ENCODE measurements around the gene EHMT1. TPM values are rescaled to one million over a fixed set of nuclear protein-coding genes. Genes with fewer than 3 reads are reported as not detected.
A peak's percentile ranks its signal among the peaks of the same experiment; 100 is the strongest.

Gene EHMT1
- polyA plus RNA-seq, 1 donor from 2014 or later, result 39.1 TPM

GRCh38 chr9:137781906-137782585 lies 163.2 kb downstream of the EHMT1 start:
- H3K4me3 Mint-ChIP-seq, result no peak overlapping the region
- H3K4me1 Mint-ChIP-seq, result peaks cover 0 to 2% (median 0%) of the 10 kb centered on the region in 3 donors
- H3K36me3 Mint-ChIP-seq, result peaks cover 7% of the 10 kb centered on the region
- no peaks in the 10 kb centered on the region for H3K27me3 Mint-ChIP-seq
- peak overlapping the region in 1 of 3 donors; percentile 67 for H3K27ac Mint-ChIP-seq
- H3K9me3 Mint-ChIP-seq, result no peaks in the 10 kb centered on the region

- H3K9me3 Mint-ChIP-seq, result no peaks in the 10 kb centered on the region
Measured at GRCh38 chr9:137783521-137783920, 164.7 kb downstream of the EHMT1 start.

GRCh38 chr9:137784046-137784445 lies 165.2 kb downstream of the EHMT1 start:
- Mint-ChIP-seq H3K4me3 (no peak overlapping the region), H3K36me3 (peaks cover 5% of the 10 kb centered on the region), H3K27ac (peak overlapping the region in 1 of 3 donors; percentile 64)

More at GRCh38 chr9:137783521-137783920, 164.7 kb downstream of the EHMT1 start:
- Mint-ChIP-seq H3K4me3 (no peak overlapping the region), H3K4me1 (peaks cover 0 to 3% (median 2%) of the 10 kb centered on the region in 3 donors), H3K27me3 (no peaks in the 10 kb centered on the region), H3K27ac (peak overlapping the region in 1 of 3 donors; percentile 67), H3K36me3 (peaks cover 7% of the 10 kb centered on the region)

GRCh38 chr9:137784641-137785513 lies 166.1 kb downstream of the EHMT1 start:
- Mint-ChIP-seq H3K36me3 (peaks cover 5% of the 10 kb centered on the region), H3K9me3 (no peaks in the 10 kb centered on the region), H3K4me1 (peaks cover 0 to 9% (median 2%) of the 10 kb centered on the region in 3 donors), H3K4me3 (no peak overlapping the region), H3K27ac (peak overlapping the region in 1 of 3 donors; percentile 64), H3K27me3 (no peaks in the 10 kb centered on the region)

More at GRCh38 chr9:137784046-137784445, 165.2 kb downstream of the EHMT1 start:
- H3K27me3 Mint-ChIP-seq, result no peaks in the 10 kb centered on the region
- peaks cover 0 to 3% (median 2%) of the 10 kb centered on the region in 3 donors for H3K4me1 Mint-ChIP-seq
- H3K9me3 Mint-ChIP-seq, result no peaks in the 10 kb centered on the region

GRCh38 chr9:137785704-137786161 lies 166.9 kb downstream of the EHMT1 start:
- H3K9me3 Mint-ChIP-seq, result no peaks in the 10 kb centered on the region
- no peak overlapping the region for H3K4me3 Mint-ChIP-seq
- H3K36me3 Mint-ChIP-seq, result peaks cover 5% of the 10 kb centered on the region
- H3K27me3 Mint-ChIP-seq, result no peaks in the 10 kb centered on the region
- peak overlapping the region in 1 of 3 donors; percentile 72 for H3K27ac Mint-ChIP-seq
- peaks cover 0 to 9% (median 2%) of the 10 kb centered on the region in 3 donors for H3K4me1 Mint-ChIP-seq

- no peaks in the 10 kb centered on the region for H3K27me3 Mint-ChIP-seq
- peaks cover 0 to 9% (median 4%) of the 10 kb centered on the region in 3 donors for H3K4me1 Mint-ChIP-seq
- peak overlapping the region in 1 of 4 donors; percentile 81 for H3K4me3 Mint-ChIP-seq
- H3K36me3 Mint-ChIP-seq, result peaks cover 7% of the 10 kb centered on the region
- no peaks in the 10 kb centered on the region for H3K9me3 Mint-ChIP-seq
- peak overlapping the region in 2 of 3 donors; percentile 19 to 87 for H3K27ac Mint-ChIP-seq
Measured at GRCh38 chr9:137786511-137786920, 167.7 kb downstream of the EHMT1 start.

- Mint-ChIP-seq H3K4me1 (peaks cover 0 to 9% (median 4%) of the 10 kb centered on the region in 3 donors), H3K27ac (peak overlapping the region in 1 of 3 donors; percentile 62), H3K4me3 (no peak overlapping the region), H3K27me3 (no peaks in the 10 kb centered on the region), H3K36me3 (peaks cover 7% of the 10 kb centered on the region), H3K9me3 (no peaks in the 10 kb centered on the region)
Measured at GRCh38 chr9:137787381-137787780, 168.6 kb downstream of the EHMT1 start.

GRCh38 chr9:137787786-137788505 lies 169.1 kb downstream of the EHMT1 start:
- Mint-ChIP-seq H3K27ac (peak overlapping the region in 1 of 3 donors; percentile 64), H3K36me3 (peaks cover 5% of the 10 kb centered on the region), H3K4me1 (peaks cover 0 to 9% (median 4%) of the 10 kb centered on the region in 3 donors), H3K27me3 (no peaks in the 10 kb centered on the region), H3K9me3 (no peaks in the 10 kb centered on the region), H3K4me3 (peak overlapping the region in 2 of 4 donors; percentile 45 to 72)

- Mint-ChIP-seq H3K4me1 (peaks cover 0 to 9% (median 8%) of the 10 kb centered on the region in 3 donors), H3K36me3 (peaks cover 12% of the 10 kb centered on the region), H3K27me3 (no peaks in the 10 kb centered on the region), H3K9me3 (no peaks in the 10 kb centered on the region), H3K27ac (peak overlapping the region in 1 of 3 donors; percentile 80), H3K4me3 (peak overlapping the region in 1 of 4 donors; percentile 86)
Measured at GRCh38 chr9:137788561-137789294, 169.9 kb downstream of the EHMT1 start.

- Mint-ChIP-seq H3K4me1 (peaks cover 0 to 9% (median 8%) of the 10 kb centered on the region in 3 donors), H3K9me3 (no peaks in the 10 kb centered on the region), H3K4me3 (peak overlapping the region in 2 of 4 donors; percentile 63 to 90), H3K27me3 (no peaks in the 10 kb centered on the region), H3K27ac (peak overlapping the region in 2 of 3 donors; percentile 59 to 80), H3K36me3 (peaks cover 12% of the 10 kb centered on the region)
Measured at GRCh38 chr9:137789295-137789895, 170.6 kb downstream of the EHMT1 start.

GRCh38 chr9:137791947-137792346 lies 173.1 kb downstream of the EHMT1 start:
- Mint-ChIP-seq H3K4me1 (peaks cover 0 to 11% (median 9%) of the 10 kb centered on the region in 3 donors), H3K4me3 (no peak overlapping the region), H3K9me3 (no peaks in the 10 kb centered on the region), H3K36me3 (peaks cover 15% of the 10 kb centered on the region), H3K27ac (no peak overlapping the region), H3K27me3 (no peaks in the 10 kb centered on the region)

GRCh38 chr9:137793196-137793841 lies 174.5 kb downstream of the EHMT1 start:
- Mint-ChIP-seq H3K9me3 (no peaks in the 10 kb centered on the region), H3K4me1 (peaks cover 0 to 10% (median 6%) of the 10 kb centered on the region in 3 donors), H3K27me3 (no peaks in the 10 kb centered on the region), H3K27ac (peak overlapping the region in 2 of 3 donors; percentile 48 to 71), H3K4me3 (no peak overlapping the region), H3K36me3 (peaks cover 21% of the 10 kb centered on the region)

- H3K4me1 Mint-ChIP-seq, result peaks cover 0 to 10% (median 0%) of the 10 kb centered on the region in 3 donors
- H3K36me3 Mint-ChIP-seq, result peaks cover 27% of the 10 kb centered on the region
- no peaks in the 10 kb centered on the region for H3K27me3 Mint-ChIP-seq
- H3K4me3 Mint-ChIP-seq, result no peak overlapping the region
- H3K27ac Mint-ChIP-seq, result peak overlapping the region in 1 of 3 donors; percentile 56
- no peaks in the 10 kb centered on the region for H3K9me3 Mint-ChIP-seq
Measured at GRCh38 chr9:137795156-137795666, 176.4 kb downstream of the EHMT1 start.
